ENCODE data around the gene SEMA4D. TPM values are rescaled to one million over a fixed set of nuclear protein-coding genes. Genes with fewer than 3 reads are reported as not detected.
A peak's percentile ranks its signal among the peaks of the same experiment; 100 is the strongest.

SEMA4D gene
- total and polyA plus RNA-seq, 2 of the 13 experiments (the other 11 are each of a cell fraction or from before 2014, with no cell fraction given), result 0.13 to 0.16 TPM

GRCh38 chr9:89418882-89419640, 78.9 kb downstream of the SEMA4D start:
- no peak overlapping the region for H2AFZ ChIP-seq (ENCODE audit: low read length)
- H3K27me3 ChIP-seq (ENCODE audit: control insufficient read depth in 1 of 2, insufficient read depth in 2 of 2, low read length in 2 of 2), result peaks cover 0 to 8% of the 10 kb centered on the region in 2 experiments; a peak in 1 of 5 replicates
- no peak for DNase-seq (ENCODE audit: low spot score)
- H4K20me1 ChIP-seq (ENCODE audit: insufficient read depth, low read length), result no peaks in the 10 kb centered on the region
- ChIA-PET CTCF (ENCODE audit: low intra/inter-chr PET ratio, low total read pairs) (no interaction called here), POLR2A (no interaction called here)
- no peaks in the 10 kb centered on the region for H3K79me2 ChIP-seq (ENCODE audit: insufficient read depth, low read length)
- H3K9ac ChIP-seq (ENCODE audit: insufficient read depth, low read depth, low read length), result no peak overlapping the region
- no peak overlapping the region for H3K4me3 ChIP-seq (replicated peaks in 1 of 3; ENCODE audit: insufficient read depth in 1 of 3, low read depth in 2 of 3, low read length in 3 of 3)
- FAIRE-seq, result no peak
- H3K9me3 ChIP-seq (ENCODE audit: low read length), result no peaks in the 10 kb centered on the region
- no peaks in the 10 kb centered on the region for H3K36me3 ChIP-seq (replicated peaks in 1 of 2; ENCODE audit: control insufficient read depth in 1 of 2, insufficient read depth in 2 of 2, low read length in 2 of 2)
- TF ChIP-seq GATAD2A (CRISPR knock-in tag; IDR thresholded peaks at IDR 0.05) (no peak), PITX1 (CRISPR knock-in tag; IDR thresholded peaks at IDR 0.05) (no peak), ZKSCAN1 (IDR thresholded peaks at IDR 0.05; ENCODE audit: low read length) (no peak), ZFP1 (CRISPR knock-in tag; IDR thresholded peaks at IDR 0.05) (no peak), PBX3 (CRISPR knock-in tag; IDR thresholded peaks at IDR 0.05; ENCODE audit: borderline replicate concordance) (no peak), GABPA (IDR thresholded peaks at IDR 0.05; ENCODE audit: low read depth, low read length) (peak; percentile 22; the same call in 1 of the 2 replicates), GABPA (CRISPR knock-in tag; IDR thresholded peaks at IDR 0.05; ENCODE audit: low read depth) (peak; percentile 17; the same call in 1 of the 2 replicates), KLF11 (CRISPR knock-in tag; IDR thresholded peaks at IDR 0.05) (no peak), PAWR (CRISPR knock-in tag; IDR thresholded peaks at IDR 0.05; ENCODE audit: borderline replicate concordance) (no peak)
- BruUV-seq (replicated peaks), result no TSS peak
- in situ Hi-C loops (cut with HindIII; ENCODE audit: extremely low pct_ligation_motif_present, low pct_unique_long_range_greater_than_20kb) (no loop called here), intact Hi-C loops (cut with micrococcal nuclease; ENCODE audit: unreplicated experiment) (no loop called here)
- no peak for ATAC-seq
- WGBS (ENCODE audit: low lambda C conversion rate), result 42% methylated on average over 13 of the region's 21 CpGs
- no peak overlapping the region for H3K27ac ChIP-seq (ENCODE audit: extremely low read length, insufficient read depth, low read length)
- H3K4me1 ChIP-seq (ENCODE audit: insufficient read depth, low read length), result no peaks in the 10 kb centered on the region
- no peak overlapping the region for H3K4me2 ChIP-seq (ENCODE audit: low read depth, low read length)
